OCI-LY3 (cell line): ENCODE results near the gene DYNLT5.

Experiments used
- EZH2phosphoT487 ChIP-seq: fragments of 200-600 bp; shearing (Covaris generic); IDR thresholded peaks from 2 replicates; pipeline ENCODE4 v1.6.1; 2018; ENCODE audit warnings: antibody characterized with exemption, mixed run types, low read depth
- TF ChIP-seq, protein P1 (sequence below): fragments of 200-600, 300-600 bp; sonication (generic); IDR thresholded peaks from 2 replicates; pipeline ENCODE4 v1.5.1; 2014; ENCODE audit warnings: antibody characterized with exemption, low read length, low read depth

DNA sequence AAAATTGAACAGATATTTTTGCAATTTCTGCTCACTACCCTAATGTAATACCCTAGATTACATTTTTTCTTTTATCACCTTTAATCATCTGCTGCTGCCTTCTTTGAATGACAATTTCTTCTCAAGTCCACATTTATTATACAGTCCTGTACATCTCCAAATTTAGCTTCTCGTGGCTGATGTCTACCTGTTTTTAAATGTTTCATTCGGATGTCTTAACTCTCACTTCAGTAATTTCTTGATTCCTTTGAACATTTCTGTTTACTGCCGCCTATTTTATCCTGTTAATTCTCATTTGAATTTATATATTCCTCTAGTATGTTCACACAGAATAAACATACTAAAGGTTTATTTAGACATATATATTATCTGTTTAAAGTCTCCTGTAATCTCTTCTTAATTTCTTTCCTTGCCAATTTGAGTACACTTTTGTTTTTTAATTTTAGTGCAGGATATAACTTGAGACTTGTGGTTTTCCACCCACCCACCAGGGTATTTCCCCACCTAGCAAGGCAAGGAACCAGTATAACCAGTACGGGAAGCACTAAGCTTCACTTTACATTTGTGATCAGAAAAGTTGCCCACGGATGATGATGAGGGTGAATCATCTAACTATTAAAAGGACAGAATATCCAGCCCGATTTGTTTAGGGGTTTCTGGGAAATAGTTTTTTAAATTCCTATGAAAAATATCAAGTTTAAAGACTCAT, 36.1 kb downstream of the DYNLT5 start:
- TF ChIP-seq, protein P1, sequence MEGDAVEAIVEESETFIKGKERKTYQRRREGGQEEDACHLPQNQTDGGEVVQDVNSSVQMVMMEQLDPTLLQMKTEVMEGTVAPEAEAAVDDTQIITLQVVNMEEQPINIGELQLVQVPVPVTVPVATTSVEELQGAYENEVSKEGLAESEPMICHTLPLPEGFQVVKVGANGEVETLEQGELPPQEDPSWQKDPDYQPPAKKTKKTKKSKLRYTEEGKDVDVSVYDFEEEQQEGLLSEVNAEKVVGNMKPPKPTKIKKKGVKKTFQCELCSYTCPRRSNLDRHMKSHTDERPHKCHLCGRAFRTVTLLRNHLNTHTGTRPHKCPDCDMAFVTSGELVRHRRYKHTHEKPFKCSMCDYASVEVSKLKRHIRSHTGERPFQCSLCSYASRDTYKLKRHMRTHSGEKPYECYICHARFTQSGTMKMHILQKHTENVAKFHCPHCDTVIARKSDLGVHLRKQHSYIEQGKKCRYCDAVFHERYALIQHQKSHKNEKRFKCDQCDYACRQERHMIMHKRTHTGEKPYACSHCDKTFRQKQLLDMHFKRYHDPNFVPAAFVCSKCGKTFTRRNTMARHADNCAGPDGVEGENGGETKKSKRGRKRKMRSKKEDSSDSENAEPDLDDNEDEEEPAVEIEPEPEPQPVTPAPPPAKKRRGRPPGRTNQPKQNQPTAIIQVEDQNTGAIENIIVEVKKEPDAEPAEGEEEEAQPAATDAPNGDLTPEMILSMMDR: no peak
- no peak for TF ChIP-seq EZH2phosphoT487
